H9 (cell line): Measurements from ENCODE around the gene SDK1. TPM values are rescaled to one million over a fixed set of nuclear protein-coding genes. Genes with fewer than 3 reads are reported as not detected.

Experiments
- DNase-seq: peaks from one replicate; pipeline ENCODE4 v3.0.0-alpha.2; 2017
- H2AFZ ChIP-seq: one replicate; pipeline ENCODE4 v1.6.1; 2013; ENCODE audit warnings: mild to moderate bottlenecking, low read length, control low read depth, moderate library complexity
- H2AK5ac ChIP-seq: 2 replicates; pipeline ENCODE4 v1.6.1; 2013; ENCODE audit warnings: low read length, control low read depth, mixed read lengths; ENCODE audit not compliant: insufficient read length
- H2BK120ac ChIP-seq: one replicate; pipeline ENCODE4 v1.6.1; 2013; ENCODE audit warnings: low read depth, mild to moderate bottlenecking, low read length, control low read depth, inconsistent platforms; ENCODE audit not compliant: poor library complexity, severe bottlenecking
- H2BK12ac ChIP-seq: 2 replicates; pipeline ENCODE4 v1.6.1; 2013; ENCODE audit warnings: low read length, control low read depth, mixed read lengths, low read depth; ENCODE audit not compliant: insufficient read length
- H2BK15ac ChIP-seq: 2 replicates; pipeline ENCODE4 v1.6.1; 2013; ENCODE audit warnings: low read depth, low read length, control low read depth
- H2BK20ac ChIP-seq: one replicate; pipeline ENCODE4 v1.6.1; 2013; ENCODE audit warnings: low read depth, mild to moderate bottlenecking, low read length, control low read depth, inconsistent platforms; ENCODE audit not compliant: poor library complexity, severe bottlenecking
- H2BK5ac ChIP-seq: 2 replicates; pipeline ENCODE4 v1.6.1; 2013; ENCODE audit warnings: low read length, control low read depth, mixed read lengths; ENCODE audit not compliant: insufficient read length
- H3K14ac ChIP-seq: 2 replicates; pipeline ENCODE4 v1.6.1; 2013; ENCODE audit warnings: low read length, control low read depth; ENCODE audit not compliant: insufficient read depth
- H3K18ac ChIP-seq: 2 replicates; pipeline ENCODE4 v1.6.1; 2013; ENCODE audit warnings: low read depth, mild to moderate bottlenecking, mixed read lengths, low read length, control low read depth; ENCODE audit not compliant: insufficient read length
- H3K23ac ChIP-seq: 2 replicates; pipeline ENCODE4 v1.6.1; 2013; ENCODE audit warnings: low read length, control low read depth, mixed read lengths, low read depth; ENCODE audit not compliant: insufficient read length
- H3K23me2 ChIP-seq: 2 replicates; pipeline ENCODE4 v1.6.1; 2013; ENCODE audit warnings: low read depth, mild to moderate bottlenecking, mixed read lengths, low read length, control low read depth; ENCODE audit not compliant: insufficient read length, poor library complexity, severe bottlenecking
- H3K27ac ChIP-seq: 2 replicates; pipeline ENCODE4 v1.5.1; 2013; ENCODE audit warnings: low read length, control low read depth, mixed read lengths, low read depth; ENCODE audit not compliant: insufficient read length
- H3K27me3 ChIP-seq: 2 replicates; pipeline ENCODE4 v1.6.1; 2013; ENCODE audit warnings: low read length, control low read depth, inconsistent platforms; ENCODE audit not compliant: insufficient read depth
- H3K4ac ChIP-seq: 2 replicates; pipeline ENCODE4 v1.6.1; 2013; ENCODE audit warnings: low read depth, mild to moderate bottlenecking, control low read depth, inconsistent platforms, low read length, moderate library complexity
- H3K4me1 ChIP-seq: 2 replicates; pipeline ENCODE4 v1.6.1; 2013; ENCODE audit warnings: low read length, control low read depth, inconsistent platforms; ENCODE audit not compliant: insufficient read depth
- H3K4me2 ChIP-seq: 2 replicates; pipeline ENCODE4 v1.6.1; 2013; ENCODE audit warnings: low read length, control low read depth, mixed read lengths; ENCODE audit not compliant: insufficient read length, insufficient read depth
- H3K56ac ChIP-seq: 2 replicates; pipeline ENCODE4 v1.6.1; 2013; ENCODE audit warnings: low read depth, mild to moderate bottlenecking, mixed read lengths, low read length, control low read depth; ENCODE audit not compliant: insufficient read length
- H3K79me1 ChIP-seq: 2 replicates; pipeline ENCODE4 v1.6.1; 2013; ENCODE audit warnings: low read depth, mild to moderate bottlenecking, moderate library complexity, low read length, control low read depth, inconsistent platforms; ENCODE audit not compliant: insufficient read depth, poor library complexity, severe bottlenecking
- H3K79me2 ChIP-seq: 2 replicates; pipeline ENCODE4 v1.6.1; 2013; ENCODE audit warnings: low read length, control low read depth, inconsistent platforms; ENCODE audit not compliant: insufficient read depth
- H3K9ac ChIP-seq: 2 replicates; pipeline ENCODE4 v1.6.1; 2013; ENCODE audit warnings: low read length, control low read depth, mixed read lengths; ENCODE audit not compliant: insufficient read length; ENCODE audit errors: extremely low read depth
- H3K9me3 ChIP-seq: one replicate; pipeline ENCODE4 v1.6.1; 2013; ENCODE audit warnings: low read depth, low read length, inconsistent platforms; ENCODE audit not compliant: control insufficient read depth
- H3T11ph ChIP-seq: one replicate; pipeline ENCODE4 v1.6.1; 2013; ENCODE audit warnings: mild to moderate bottlenecking, low read length, control low read depth, inconsistent platforms
- H4K20me1 ChIP-seq: one replicate; pipeline ENCODE4 v1.6.1; 2013; ENCODE audit not compliant: control insufficient read depth, insufficient read length, insufficient read depth
- H4K5ac ChIP-seq: 2 replicates; pipeline ENCODE4 v1.6.1; 2013; ENCODE audit warnings: low read depth, mild to moderate bottlenecking, mixed read lengths, low read length, control low read depth; ENCODE audit not compliant: insufficient read length
- H4K8ac ChIP-seq: replicated peaks from 2 replicates; pipeline ENCODE4 v1.6.1; 2013; ENCODE audit warnings: low read length, control low read depth, mixed read lengths, low read depth; ENCODE audit not compliant: insufficient read length
- H4K91ac ChIP-seq: 2 replicates; pipeline ENCODE4 v1.6.1; 2013; ENCODE audit warnings: low read depth, mild to moderate bottlenecking, moderate library complexity, mixed read lengths, low read length, control low read depth; ENCODE audit not compliant: insufficient read length
- H3K27ac Mint-ChIP-seq, 3 experiments: 2 replicates in 2 of 3; 3 replicates in 1 of 3; pipeline ENCODE4 v1.8.0; 2020 to 2021; ENCODE audit warnings: mixed read lengths in 3 of 3, mild to moderate bottlenecking in 1 of 3, moderate library complexity in 1 of 3
- H3K27me3 Mint-ChIP-seq: 2 replicates; pipeline ENCODE4 v1.8.0; 2021; ENCODE audit warnings: low read depth, mild to moderate bottlenecking, moderate library complexity, mixed read lengths
- H3K36me3 Mint-ChIP-seq, 3 experiments: 2 replicates in 2 of 3; 3 replicates in 1 of 3; pipeline ENCODE4 v1.8.0; 2020 to 2021; ENCODE audit warnings: low read depth in 3 of 3, mixed read lengths in 3 of 3; ENCODE audit not compliant: insufficient read depth in 1 of 3
- H3K4me1 Mint-ChIP-seq, 2 experiments: 2 replicates each; pipeline ENCODE4 v1.8.0; 2020; ENCODE audit warnings: mixed read lengths in 2 of 2
- H3K4me3 Mint-ChIP-seq, 2 experiments: 2 replicates in 1 of 2; 3 replicates in 1 of 2; pipeline ENCODE4 v1.8.0; 2020 to 2021; ENCODE audit warnings: mild to moderate bottlenecking in 2 of 2, mixed read lengths in 2 of 2, moderate library complexity in 1 of 2
- H3K9me3 Mint-ChIP-seq, 2 experiments: 2 replicates in 1 of 2; 3 replicates in 1 of 2; pipeline ENCODE4 v1.8.0; 2020; ENCODE audit warnings: mild to moderate bottlenecking in 2 of 2, mixed read lengths in 2 of 2, moderate library complexity in 1 of 2
- WGBS: extraction: QIAGEN DNeasy Blood & Tissue Kit; methylation state at CpG from one replicate; pipeline ENCODE4 v1.1.7; 2013; ENCODE audit warnings: missing lambda C conversion rate, low lambda C conversion rate, mixed read lengths; ENCODE audit not compliant: insufficient read length; ENCODE audit errors: extremely low coverage; 5-methylcytosine and 5-hydroxymethylcytosine counted together
- total RNA-seq: library from RNA; stranded (reverse); gene quantifications from 2 replicates; pipeline ENCODE4 v1.2.1, GENCODE V29; 2021
- TF ChIP-seq, protein P1 (sequence below): fragments of 200-600 bp; sonication (generic); conservative IDR thresholded peaks from 3 replicates; pipeline ENCODE4 v1.8.0; 2021; ENCODE audit warnings: antibody characterized with exemption, mild to moderate bottlenecking

SDK1 gene
- total RNA-seq, 1 experiment from 2014 or later: 8.7 TPM

DNA sequence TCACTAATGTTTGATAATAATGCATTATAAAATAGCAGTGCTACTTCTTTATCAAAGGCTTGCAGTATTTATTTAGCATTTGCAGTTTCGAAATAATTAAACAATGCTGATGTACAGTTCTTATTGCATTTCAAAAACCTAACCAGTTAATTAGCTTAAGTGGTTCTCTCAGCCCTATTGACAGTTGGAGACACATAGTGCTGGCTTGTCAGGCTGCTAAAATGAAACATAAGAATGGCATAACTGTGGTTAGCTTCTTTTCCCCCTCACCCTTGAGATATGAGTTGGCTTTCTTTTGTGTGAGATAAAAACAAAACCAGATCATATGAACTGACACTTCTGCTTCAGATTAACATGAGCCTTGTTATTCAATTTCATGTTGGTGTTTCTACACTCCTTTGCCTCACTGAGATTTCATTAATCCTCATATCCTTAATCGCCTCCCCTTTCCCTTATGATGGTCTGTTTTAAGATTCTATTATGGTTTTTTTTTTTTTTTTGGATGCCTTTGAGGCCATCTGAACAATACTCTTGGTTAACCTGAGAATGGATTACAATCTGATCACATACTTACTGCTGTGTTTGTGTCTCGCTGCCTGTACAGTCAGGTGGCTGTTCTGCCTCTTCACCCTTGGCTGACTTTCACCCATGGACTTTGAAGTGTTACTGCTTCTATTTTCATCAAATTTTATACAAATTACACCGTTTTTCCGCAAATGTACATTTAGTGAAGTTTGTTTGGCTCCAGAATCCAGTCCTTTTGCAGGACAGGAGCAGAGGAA is 108.0 kb downstream of the SDK1 start:
- no peak overlapping the region for H3K14ac ChIP-seq
- TF ChIP-seq, protein P1, sequence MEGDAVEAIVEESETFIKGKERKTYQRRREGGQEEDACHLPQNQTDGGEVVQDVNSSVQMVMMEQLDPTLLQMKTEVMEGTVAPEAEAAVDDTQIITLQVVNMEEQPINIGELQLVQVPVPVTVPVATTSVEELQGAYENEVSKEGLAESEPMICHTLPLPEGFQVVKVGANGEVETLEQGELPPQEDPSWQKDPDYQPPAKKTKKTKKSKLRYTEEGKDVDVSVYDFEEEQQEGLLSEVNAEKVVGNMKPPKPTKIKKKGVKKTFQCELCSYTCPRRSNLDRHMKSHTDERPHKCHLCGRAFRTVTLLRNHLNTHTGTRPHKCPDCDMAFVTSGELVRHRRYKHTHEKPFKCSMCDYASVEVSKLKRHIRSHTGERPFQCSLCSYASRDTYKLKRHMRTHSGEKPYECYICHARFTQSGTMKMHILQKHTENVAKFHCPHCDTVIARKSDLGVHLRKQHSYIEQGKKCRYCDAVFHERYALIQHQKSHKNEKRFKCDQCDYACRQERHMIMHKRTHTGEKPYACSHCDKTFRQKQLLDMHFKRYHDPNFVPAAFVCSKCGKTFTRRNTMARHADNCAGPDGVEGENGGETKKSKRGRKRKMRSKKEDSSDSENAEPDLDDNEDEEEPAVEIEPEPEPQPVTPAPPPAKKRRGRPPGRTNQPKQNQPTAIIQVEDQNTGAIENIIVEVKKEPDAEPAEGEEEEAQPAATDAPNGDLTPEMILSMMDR: no peak
- no peak overlapping the region for H4K5ac ChIP-seq
- H3K4ac ChIP-seq: no peak overlapping the region
- Mint-ChIP-seq H3K4me1 (0 out of 4 replicates have a peak, but pooled peaks cover 0 to 2% of the 10 kb centered on the region in 2 experiments), H3K36me3 (no peaks in the 10 kb centered on the region), H3K9me3 (no peaks in the 10 kb centered on the region), H3K4me3 (no peak overlapping the region), H3K27me3 (no peaks in the 10 kb centered on the region; the same call in 1 of the 2 replicates), H3K27ac (no peak overlapping the region)
- H3K4me2 ChIP-seq: no peak overlapping the region
- no peak overlapping the region for H3K18ac ChIP-seq
- H3K27me3 ChIP-seq: no peaks in the 10 kb centered on the region
- H4K20me1 ChIP-seq: no peaks in the 10 kb centered on the region
- H2AFZ ChIP-seq: no peak overlapping the region
- no peak overlapping the region for H2BK20ac ChIP-seq
- no peak overlapping the region for H2BK12ac ChIP-seq
- no peak overlapping the region for H2BK5ac ChIP-seq
- no CpG with 5 or more reads among the region's 5 CpGs for WGBS
- H2AK5ac ChIP-seq: no peak overlapping the region
- H3K4me1 ChIP-seq: no peaks in the 10 kb centered on the region
- H3K9ac ChIP-seq: no peak overlapping the region
- no peak for DNase-seq
- H3K56ac ChIP-seq: no peak overlapping the region
- H4K8ac ChIP-seq: no peak overlapping the region
- no peak overlapping the region for H2BK120ac ChIP-seq
- H3K27ac ChIP-seq: no peak overlapping the region
- H3K23me2 ChIP-seq: no peaks in the 10 kb centered on the region
- H3K9me3 ChIP-seq: no peaks in the 10 kb centered on the region
- no peaks in the 10 kb centered on the region for H3K79me1 ChIP-seq
- no peak overlapping the region for H4K91ac ChIP-seq
- no peaks in the 10 kb centered on the region; the same call in 1 of the 2 replicates for H3K79me2 ChIP-seq
- H2BK15ac ChIP-seq: no peak overlapping the region
- no peak overlapping the region for H3K23ac ChIP-seq
- H3T11ph ChIP-seq: no peak overlapping the region
